ENCODE data around the gene PRDM2.

Gene PRDM2

DNA sequence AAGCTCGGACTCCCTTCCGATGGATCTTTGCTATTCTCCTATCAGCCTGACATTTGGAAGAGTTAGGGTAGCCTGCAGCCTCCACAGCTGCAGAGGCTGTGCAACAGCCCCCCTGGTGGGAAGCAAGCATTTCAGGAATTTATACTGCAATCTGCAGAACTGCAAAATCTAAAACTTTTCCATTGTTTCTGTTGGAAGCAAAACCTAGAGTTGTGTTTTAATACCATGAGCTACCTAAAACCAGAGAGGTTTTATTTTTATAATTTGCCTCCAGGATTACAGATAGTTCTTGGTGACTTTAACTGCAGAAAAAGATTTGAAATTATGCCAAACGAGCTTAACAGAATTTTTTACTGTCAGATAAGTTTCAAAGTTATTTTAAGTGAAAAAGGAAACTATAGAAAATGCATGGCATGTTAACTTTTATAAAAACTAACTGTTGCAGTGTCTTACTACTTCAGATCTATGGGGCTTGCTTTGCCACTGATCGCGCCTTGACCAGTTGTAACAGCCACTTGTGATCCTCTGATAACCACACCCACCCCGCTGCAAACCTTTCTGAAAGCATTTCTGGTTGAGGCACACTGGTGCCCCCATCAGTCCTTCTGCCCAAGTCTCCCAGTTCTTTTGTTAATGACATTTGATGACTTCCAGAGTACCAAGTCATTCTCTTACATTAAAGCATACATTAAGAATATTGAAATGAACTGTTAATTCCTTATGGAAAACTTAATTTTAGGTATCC lies 64.8 kb downstream of the PRDM2 start:
- peaks cover 8% of the 10 kb centered on the region; the same call in 1 of the 2 replicates for H4K20me1 ChIP-seq (ENCODE audit: insufficient read depth, low read length)
- H3K9me2 ChIP-seq (ENCODE audit: low read depth, low read length), result no peaks in the 10 kb centered on the region
- H3K4me1 ChIP-seq (ENCODE audit: insufficient read depth, low read length, severe bottlenecking), result peaks cover 55% of the 10 kb centered on the region
- H3K9ac ChIP-seq (ENCODE audit: low read length), result no peak overlapping the region
- H3K27ac ChIP-seq (ENCODE audit: low read depth, low read length, poor library complexity, severe bottlenecking), result no peak overlapping the region
- no peaks in the 10 kb centered on the region for H3F3A ChIP-seq (ENCODE audit: insufficient read depth, low read length)
- H3K9me3 ChIP-seq (ENCODE audit: low read length), result no peaks in the 10 kb centered on the region
- H3K4me3 ChIP-seq (ENCODE audit: low read depth, low read length, poor library complexity, severe bottlenecking), result no peak overlapping the region
- H3K4me2 ChIP-seq (ENCODE audit: low read length), result no peak overlapping the region
- H3K27me3 ChIP-seq (ENCODE audit: insufficient read depth, low read length), result no peaks in the 10 kb centered on the region
- H3K79me2 ChIP-seq (ENCODE audit: insufficient read depth, low read length), result peaks cover 96% of the 10 kb centered on the region
- no peak overlapping the region for H2AFZ ChIP-seq (ENCODE audit: low read length)
- TF ChIP-seq CTCF (IDR thresholded peaks at IDR 0.05; ENCODE audit: low read length), result peak; percentile 47
- TF ChIP-seq EZH2 (IDR thresholded peaks at IDR 0.05; ENCODE audit: borderline replicate concordance, low read length), result no peak
- H3K36me3 ChIP-seq (ENCODE audit: insufficient read depth, low read length), result peaks cover 72% of the 10 kb centered on the region

GRCh38 chr1:13766592-13767564 lies 66.9 kb downstream of the PRDM2 start:
- Histone ChIP-seq H3K36me3 (ENCODE audit: insufficient read depth, low read length) (peaks cover 75% of the 10 kb centered on the region), H3K9ac (ENCODE audit: low read length) (no peak overlapping the region), H3K4me2 (ENCODE audit: low read length) (no peak overlapping the region), H3K9me3 (ENCODE audit: low read length) (no peaks in the 10 kb centered on the region), H2AFZ (ENCODE audit: low read length) (no peak overlapping the region), H3K9me2 (ENCODE audit: low read depth, low read length) (no peaks in the 10 kb centered on the region), H3K79me2 (ENCODE audit: insufficient read depth, low read length) (peaks cover 94% of the 10 kb centered on the region), H3K27ac (ENCODE audit: low read depth, low read length, poor library complexity, severe bottlenecking) (no peak overlapping the region), H4K20me1 (ENCODE audit: insufficient read depth, low read length) (peaks cover 12% of the 10 kb centered on the region; the same call in 1 of the 2 replicates), H3K4me3 (ENCODE audit: low read depth, low read length, poor library complexity, severe bottlenecking) (no peak overlapping the region), H3F3A (ENCODE audit: insufficient read depth, low read length) (no peaks in the 10 kb centered on the region), H3K27me3 (ENCODE audit: insufficient read depth, low read length) (no peaks in the 10 kb centered on the region), H3K4me1 (ENCODE audit: insufficient read depth, low read length, severe bottlenecking) (peaks cover 43% of the 10 kb centered on the region)
- TF ChIP-seq CTCF (IDR thresholded peaks at IDR 0.05; ENCODE audit: low read length) (no peak), EZH2 (IDR thresholded peaks at IDR 0.05; ENCODE audit: borderline replicate concordance, low read length) (no peak)

GRCh38 chr1:13769212-13769611 lies 69.2 kb downstream of the PRDM2 start:
- no peak overlapping the region for H3K4me2 ChIP-seq (ENCODE audit: low read length)
- H3K27ac ChIP-seq (ENCODE audit: low read depth, low read length, poor library complexity, severe bottlenecking), result no peak overlapping the region
- H3K27me3 ChIP-seq (ENCODE audit: insufficient read depth, low read length), result no peaks in the 10 kb centered on the region
- H3K4me1 ChIP-seq (ENCODE audit: insufficient read depth, low read length, severe bottlenecking), result peaks cover 19% of the 10 kb centered on the region
- H3K9me3 ChIP-seq (ENCODE audit: low read length), result no peaks in the 10 kb centered on the region
- H3K9me2 ChIP-seq (ENCODE audit: low read depth, low read length), result no peaks in the 10 kb centered on the region
- no peak overlapping the region for H3K9ac ChIP-seq (ENCODE audit: low read length)
- no peak overlapping the region for H2AFZ ChIP-seq (ENCODE audit: low read length)
- H3K4me3 ChIP-seq (ENCODE audit: low read depth, low read length, poor library complexity, severe bottlenecking), result no peak overlapping the region
- H3K36me3 ChIP-seq (ENCODE audit: insufficient read depth, low read length), result peaks cover 85% of the 10 kb centered on the region
- H3F3A ChIP-seq (ENCODE audit: insufficient read depth, low read length), result no peaks in the 10 kb centered on the region
- H3K79me2 ChIP-seq (ENCODE audit: insufficient read depth, low read length), result peaks cover 92% of the 10 kb centered on the region
- TF ChIP-seq EZH2 (IDR thresholded peaks at IDR 0.05; ENCODE audit: borderline replicate concordance, low read length) (no peak), CTCF (IDR thresholded peaks at IDR 0.05; ENCODE audit: low read length) (no peak)
- H4K20me1 ChIP-seq (ENCODE audit: insufficient read depth, low read length), result peaks cover 12% of the 10 kb centered on the region; the same call in 1 of the 2 replicates

Data from OCI-LY1 (cell line).